Activated CD4-positive, alpha-beta T cell treated with anti-CD3 and anti-CD28 coated beads for 1 hour (primary cell): ENCODE results near the gene GSAP.

Experiments
- DNase-seq: peaks from one replicate; pipeline ENCODE4 v3.0.0-alpha.2; 2020

GSAP gene

GRCh38 chr7:77406421-77406820 is 9.7 kb downstream of the GSAP start:
- no peak for DNase-seq

GRCh38 chr7:77404641-77405040 is 11.5 kb downstream of the GSAP start:
- DNase-seq, result no peak

GRCh38 chr7:77403957-77404356 is 12.2 kb downstream of the GSAP start:
- DNase-seq, result no peak

- no peak for DNase-seq
These were observed 13.3 kb downstream of the GSAP start for GRCh38 chr7:77402818-77403217.

- DNase-seq, result no peak
These were observed 15.1 kb downstream of the GSAP start for GRCh38 chr7:77401002-77401401.

- no peak for DNase-seq
These were observed 16.3 kb downstream of the GSAP start for GRCh38 chr7:77399816-77400215.

- DNase-seq, result no peak
These were observed 19.1 kb downstream of the GSAP start for GRCh38 chr7:77396894-77397547.

GRCh38 chr7:77395626-77396025 is 20.5 kb downstream of the GSAP start:
- DNase-seq, result no peak

GRCh38 chr7:77393954-77394353 is 22.2 kb downstream of the GSAP start:
- no peak for DNase-seq

- DNase-seq, result no peak
These were observed 22.9 kb downstream of the GSAP start for GRCh38 chr7:77393261-77393660.

GRCh38 chr7:77391230-77391629 is 24.9 kb downstream of the GSAP start:
- no peak for DNase-seq

GRCh38 chr7:77388055-77388641 is 28.0 kb downstream of the GSAP start:
- DNase-seq, result no peak

GRCh38 chr7:77386165-77386822 is 29.9 kb downstream of the GSAP start:
- DNase-seq, result no peak

GRCh38 chr7:77383333-77383740 is 32.8 kb downstream of the GSAP start:
- DNase-seq, result no peak

- no peak for DNase-seq
These were observed 33.6 kb downstream of the GSAP start for GRCh38 chr7:77382532-77382931.

GRCh38 chr7:77378584-77378983 is 37.6 kb downstream of the GSAP start:
- no peak for DNase-seq

GRCh38 chr7:77370606-77371005 is 45.5 kb downstream of the GSAP start:
- no peak for DNase-seq

GRCh38 chr7:77368974-77369373 is 47.2 kb downstream of the GSAP start:
- DNase-seq, result no peak

- DNase-seq, result no peak
These were observed 48.2 kb downstream of the GSAP start for GRCh38 chr7:77367976-77368375.

GRCh38 chr7:77362905-77363304 is 53.2 kb downstream of the GSAP start:
- DNase-seq, result no peak

GRCh38 chr7:77360969-77361368 is 55.2 kb downstream of the GSAP start:
- DNase-seq, result no peak

- no peak for DNase-seq
These were observed 56.0 kb downstream of the GSAP start for GRCh38 chr7:77360104-77360503.

- no peak for DNase-seq
These were observed 56.5 kb downstream of the GSAP start for GRCh38 chr7:77359599-77359998.

GRCh38 chr7:77354914-77355313 is 61.2 kb downstream of the GSAP start:
- DNase-seq, result no peak

- DNase-seq, result no peak
These were observed 61.7 kb downstream of the GSAP start for GRCh38 chr7:77354484-77354883.
